ENCODE results near the gene PBRM1.
"Not testable (repeated sequence)": the region's sequence is repeated elsewhere in the genome, so short reads cannot be mapped to it uniquely, and the experiment has no call there.

Gene PBRM1

DNA sequence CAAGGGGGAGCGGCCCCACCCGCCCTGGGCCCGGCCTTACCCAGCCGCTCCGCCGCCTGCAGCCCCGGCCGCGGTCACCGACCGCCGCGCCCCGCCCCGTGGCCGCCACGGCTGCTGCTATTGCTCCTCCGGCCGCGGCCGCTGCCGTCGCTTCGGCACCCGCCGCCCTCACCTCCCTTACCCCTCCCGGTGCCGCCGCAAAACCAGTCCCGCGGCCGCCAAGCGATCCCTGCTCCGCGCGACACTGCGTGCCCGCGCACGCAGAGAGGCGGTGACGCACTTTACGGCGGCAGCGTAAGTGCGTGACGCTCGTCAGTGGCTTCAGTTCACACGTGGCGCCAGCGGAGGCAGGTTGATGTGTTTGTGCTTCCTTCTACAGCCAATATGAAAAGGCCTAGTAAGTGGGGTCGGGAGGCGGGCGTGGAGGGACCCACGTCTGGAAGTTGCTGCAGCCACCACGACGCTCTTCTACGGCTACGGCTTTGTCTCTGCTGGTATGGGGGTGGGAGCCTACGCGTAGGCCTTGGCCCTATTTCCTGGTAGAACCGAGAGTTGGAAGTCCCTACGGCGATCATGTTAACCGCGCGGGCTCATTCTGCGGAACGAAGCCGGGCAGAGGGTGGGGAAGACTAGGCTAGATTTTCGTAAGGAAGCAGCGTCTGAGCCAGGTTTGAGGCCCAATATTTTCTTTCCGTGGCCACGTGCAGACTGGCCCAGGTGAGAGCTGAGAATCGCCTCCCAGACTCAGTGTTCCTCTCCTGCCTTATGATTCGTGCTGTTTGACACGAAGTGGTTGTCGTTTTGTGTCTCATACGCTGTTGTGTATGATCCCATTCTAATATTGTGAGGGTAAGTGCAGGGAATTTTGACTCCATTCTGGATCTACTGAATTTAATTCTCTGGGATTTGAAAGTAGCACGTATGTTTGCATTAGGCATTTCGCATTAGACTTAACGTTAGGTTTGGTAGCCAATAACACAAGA is at the start of gene PBRM1, which contains the start of gene GNL3:
Gene PBRM1, minus strand, starts transcription at position 205 of the 983 bp plus-strand sequence.
Gene GNL3, plus strand, starts transcription at position 324 of the 983 bp plus-strand sequence. Its CDS starts 61 bp downstream, at position 385.
- peak; percentile 96 for DNase-seq

DNA sequence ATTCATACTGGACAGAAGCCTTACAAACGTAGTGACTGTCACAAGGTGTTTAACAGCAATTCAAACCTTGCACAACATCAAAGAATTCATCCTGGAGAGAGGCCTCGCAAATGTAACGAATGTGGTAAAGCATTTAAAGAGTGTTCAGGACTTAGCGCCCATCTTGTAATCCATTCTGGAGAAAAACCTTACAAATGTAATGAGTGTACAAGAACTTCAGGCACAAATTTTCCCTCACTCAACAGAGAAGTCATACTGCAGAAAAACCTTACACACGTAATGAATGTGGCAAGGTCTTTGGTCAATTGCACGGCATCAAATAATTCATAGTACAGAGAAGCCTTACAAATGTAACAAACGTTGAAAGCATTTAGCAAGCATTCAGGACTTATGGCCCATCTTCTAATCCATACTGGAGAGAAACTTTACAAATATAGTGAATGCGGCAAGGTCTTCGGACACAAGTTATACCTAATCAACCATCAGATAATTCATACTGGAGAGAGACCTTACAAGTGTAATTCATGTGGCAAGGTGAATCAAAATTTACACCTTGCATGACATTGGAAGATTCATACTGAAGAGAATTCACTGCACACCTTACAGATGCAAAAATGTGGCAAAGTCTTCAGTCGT is 47.7 kb upstream of the PBRM1 start:
- DNase-seq, result no peak

GRCh38 chr3:52731590-52731989 is 45.9 kb upstream of the PBRM1 start:
- no peak for DNase-seq

DNA sequence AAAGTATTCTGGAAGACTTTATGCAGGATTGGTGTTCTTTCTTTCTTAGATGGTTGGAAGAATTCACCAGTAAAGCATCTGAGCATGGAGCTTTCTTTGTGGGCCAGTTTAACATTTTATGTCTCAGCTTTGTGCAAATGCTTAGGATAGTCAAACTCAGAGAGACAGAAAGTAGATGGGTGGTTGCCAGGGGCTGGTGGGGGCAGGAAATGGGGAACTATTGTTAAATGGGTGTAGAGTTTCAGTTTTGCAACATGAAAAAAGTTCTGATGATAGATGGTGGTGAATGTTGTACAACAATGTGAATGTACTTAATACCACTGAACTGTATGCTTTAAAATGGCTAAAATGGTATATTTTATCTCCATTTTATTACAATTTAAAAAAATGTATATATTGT is 45.0 kb upstream of the PBRM1 start:
- no peak for DNase-seq

GRCh38 chr3:52728753-52729152 is 43.0 kb upstream of the PBRM1 start:
- DNase-seq, result not testable (repeated sequence)

DNA sequence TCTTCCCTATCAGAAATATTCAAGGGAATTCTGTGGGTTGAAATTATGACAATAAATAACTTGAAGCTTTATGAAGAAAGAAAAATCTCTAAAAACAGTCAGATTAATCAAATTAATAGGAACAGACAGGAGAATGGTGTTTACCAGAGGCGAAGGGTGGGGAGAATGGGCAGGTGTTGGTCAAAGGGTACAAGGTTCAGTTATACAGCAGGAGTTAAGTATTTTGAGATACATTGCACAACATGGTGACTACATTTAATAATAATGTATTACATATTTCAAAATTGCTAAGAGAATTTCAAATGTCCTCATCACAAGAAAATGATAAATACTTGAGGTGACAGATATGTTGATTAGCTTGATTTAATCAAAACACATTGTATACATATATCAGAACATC is 38.8 kb upstream of the PBRM1 start:
- DNase-seq, result no peak

DNA sequence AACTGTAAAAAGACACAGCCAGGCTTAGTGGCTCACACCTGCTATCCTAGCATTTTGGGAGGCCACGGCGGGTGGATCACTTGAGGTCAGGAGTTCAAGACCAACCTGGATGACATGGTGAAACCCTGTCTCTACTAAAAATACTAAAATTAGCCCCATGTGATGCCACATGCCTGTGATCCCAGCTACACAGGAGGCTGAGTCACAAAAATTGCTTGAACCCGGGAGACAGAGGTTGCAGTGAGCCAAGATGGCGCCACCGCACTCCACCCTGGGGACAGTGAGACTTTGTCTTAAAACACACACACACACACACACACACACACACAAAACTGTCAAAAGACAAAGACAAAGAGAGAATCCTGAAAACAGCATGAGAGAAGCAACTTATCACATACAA is 38.2 kb upstream of the PBRM1 start:
- DNase-seq, result no peak

DNA sequence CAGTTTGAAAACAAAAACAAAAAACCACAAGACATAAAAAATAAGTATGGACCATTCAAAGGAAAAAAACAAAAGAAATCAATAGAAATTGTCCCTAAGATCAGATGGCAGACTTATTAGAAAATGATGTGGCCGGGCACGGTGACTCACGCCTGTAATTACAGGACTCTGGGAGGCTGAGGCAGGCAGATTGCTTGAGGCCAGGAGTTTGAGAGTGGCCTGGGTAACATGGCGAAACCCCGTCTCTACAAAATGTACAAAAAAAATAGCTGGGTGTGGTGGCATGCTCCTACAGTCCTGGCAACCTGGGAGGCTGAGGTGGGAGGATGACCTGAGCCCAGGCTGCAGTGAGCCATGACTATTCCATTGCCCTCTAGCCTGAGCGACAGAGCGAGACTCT is 36.8 kb upstream of the PBRM1 start:
- no peak for DNase-seq

- DNase-seq, result no peak
Observed at GRCh38 chr3:52721730-52722008, 36.0 kb upstream of the PBRM1 start.

DNA sequence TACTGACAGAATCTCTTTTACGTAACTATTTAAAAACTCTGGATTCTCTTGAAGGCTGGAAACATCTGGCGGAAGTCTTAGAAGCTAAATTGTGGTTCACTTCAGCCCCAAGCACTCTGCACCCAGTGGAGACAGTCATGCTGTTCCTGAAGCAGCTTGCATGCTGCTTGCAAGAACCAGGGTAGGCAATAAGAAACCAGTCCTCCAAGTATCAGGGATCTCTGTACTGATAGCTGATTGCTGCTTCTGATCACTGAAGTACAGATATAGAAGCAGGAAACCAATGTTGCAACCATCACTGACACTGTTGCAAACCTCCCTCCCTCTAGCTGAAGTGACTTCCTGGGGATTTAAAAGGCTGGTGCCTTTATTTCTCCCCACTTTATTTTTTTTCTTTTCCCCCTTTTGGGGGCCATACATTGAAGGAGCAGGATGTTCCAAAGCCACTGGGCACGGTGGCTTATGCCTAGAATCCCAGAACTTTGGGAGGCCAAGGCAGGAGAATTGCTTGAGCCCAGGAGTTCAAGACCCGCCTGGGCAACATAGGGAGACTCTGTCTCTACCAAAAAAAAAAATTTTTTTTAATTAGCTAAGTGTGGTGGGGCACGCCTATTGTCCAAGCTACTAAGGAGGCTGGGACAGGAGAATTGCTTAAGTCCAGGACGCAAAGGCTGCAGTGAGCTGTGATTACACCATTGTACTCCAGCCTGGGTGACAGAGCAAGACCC is 35.5 kb upstream of the PBRM1 start:
- DNase-seq, result peak; percentile 35

GRCh38 chr3:52719618-52720017 is 33.9 kb upstream of the PBRM1 start:
- no peak for DNase-seq

- no peak for DNase-seq
Observed at GRCh38 chr3:52715714-52716305, 30.1 kb upstream of the PBRM1 start.

DNA sequence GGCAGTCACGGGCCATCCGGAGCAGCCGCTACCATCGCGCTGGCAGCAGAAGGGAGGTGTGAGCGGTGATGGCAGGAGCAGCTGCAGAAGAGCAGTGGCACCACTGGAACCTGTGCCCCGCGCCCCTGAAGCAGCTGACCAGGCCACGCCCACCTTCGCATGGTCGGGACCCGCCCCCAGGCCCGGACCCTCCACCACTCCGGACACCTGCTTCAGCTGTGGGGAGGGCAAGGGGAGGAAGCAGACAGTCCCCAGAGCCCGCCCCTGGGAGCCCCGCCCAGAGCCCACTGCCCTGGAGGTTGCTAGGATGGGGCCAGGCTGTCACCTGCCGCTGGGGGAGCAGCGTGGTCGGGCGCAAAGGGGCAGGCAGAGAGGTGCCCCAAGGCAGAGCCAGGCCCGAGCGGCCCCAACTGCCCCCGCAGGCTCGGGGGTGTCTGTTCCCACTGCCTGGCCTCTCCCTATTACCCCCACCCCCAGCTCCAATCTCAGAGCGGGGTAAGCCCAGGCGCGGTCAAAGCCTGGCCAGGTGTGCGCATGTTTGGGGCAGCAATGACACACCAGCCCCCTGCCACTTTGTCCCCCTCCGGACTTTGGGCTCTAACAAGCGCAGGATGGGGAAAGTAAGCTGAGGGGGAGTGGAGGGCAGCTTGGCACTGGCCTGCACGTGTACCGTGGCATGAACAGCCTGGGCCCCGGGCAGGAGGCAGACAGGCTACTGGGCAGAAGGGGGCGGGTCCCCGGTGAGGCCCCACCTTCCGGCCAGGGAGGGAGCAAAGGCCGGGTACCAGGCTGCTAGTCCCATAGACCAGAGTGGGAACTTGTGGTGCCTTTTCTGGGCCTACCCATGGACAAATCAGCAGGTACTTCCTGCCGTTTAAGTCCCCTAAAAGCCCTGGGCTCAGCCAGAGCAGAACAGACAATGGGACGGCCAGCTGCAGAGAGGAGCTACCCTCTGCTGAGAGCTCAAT is 28.9 kb upstream of the PBRM1 start:
- no peak for DNase-seq

GRCh38 chr3:52712291-52713212 is 26.8 kb upstream of the PBRM1 start:
- DNase-seq, result no peak

GRCh38 chr3:52710512-52710911 is 24.8 kb upstream of the PBRM1 start:
- no peak for DNase-seq

GRCh38 chr3:52707585-52707984 is 21.9 kb upstream of the PBRM1 start:
- DNase-seq, result no peak

GRCh38 chr3:52705688-52706686 is 20.3 kb upstream of the PBRM1 start, which contains the start of the genes GLT8D1 and SPCS1:
TSS of gene GLT8D1 (minus strand) at chr3:52705791. CDS start at chr3:52700460, 5,331 bp downstream.
TSS of gene SPCS1 (plus strand) at chr3:52706106. CDS start at chr3:52706247, 141 bp downstream.
- DNase-seq, result peak; percentile 90

DNA sequence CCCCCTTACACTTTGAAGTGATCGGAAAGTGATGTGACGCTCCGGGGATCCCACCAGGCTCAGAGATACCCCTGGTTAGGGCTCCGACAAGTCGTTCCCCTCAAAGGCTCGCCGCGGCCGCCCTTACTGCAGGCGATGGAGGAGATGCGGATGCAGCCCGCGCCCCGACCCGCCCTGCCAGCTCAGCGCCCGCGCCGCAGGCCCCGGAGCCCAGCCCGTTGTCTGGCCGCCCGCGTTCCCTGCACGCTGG is 19.6 kb upstream of the PBRM1 start:
- no peak for DNase-seq

GRCh38 chr3:52704611-52705437 is 19.1 kb upstream of the PBRM1 start:
- DNase-seq, result peak; percentile 9
